Pancreas (tissue), 10 donors: Measurements from ENCODE around the gene LMO1. TPM values are rescaled to one million over a fixed set of nuclear protein-coding genes. Genes with fewer than 3 reads are reported as not detected.

Source experiments
- ATAC-seq, 4 donors: fragments of 200-7000 bp; cut with Tn5 transposase; one replicate each; pipeline versions ENCODE4 v1.8.0 to v1.9.1; 2020; ENCODE audit warnings: mild to moderate bottlenecking in 4 of 4, moderate library complexity in 4 of 4
- DNase-seq, 6 donors: peaks; one replicate each; pipeline ENCODE4 v3.0.0-alpha.2; 2020
- FAIRE-seq: peaks from 2 replicates; lab custom pipeline; 2012; peaks lifted over from hg19 to GRCh38; lab: Jason Lieb, UNC
- H3K27ac ChIP-seq, 4 donors: fragments of 200-600 bp; sonication (generic); 1 replicate in 3 of 4; 2 replicates in 1 of 4; pipeline versions ENCODE4 v1.5.0 to v1.8.0; 2020
- H3K27me3 ChIP-seq, 4 donors: fragments of 200-600 bp; one replicate each; pipeline ENCODE4 v1.8.0; 2021
- H3K36me3 ChIP-seq, 3 donors: fragments of 200-600 bp; sonication (generic) in 1 of 3; one replicate each; pipeline versions ENCODE4 v1.5.0 to v1.8.0; 2020 to 2021
- H3K4me1 ChIP-seq, 3 donors: fragments of 200-600 bp; one replicate each; pipeline ENCODE4 v1.8.0; 2021
- H3K4me3 ChIP-seq, 4 donors: fragments of 200-600 bp; sonication (generic) in 2 of 4; one replicate each; pipeline versions ENCODE4 v1.5.0 to v1.8.0; 2020 to 2021
- H3K9me3 ChIP-seq, 4 donors: fragments of 200-600 bp; one replicate each; pipeline ENCODE4 v1.8.0; 2021
- WGBS, 2 donors: extraction: QIAGEN DNeasy Blood & Tissue Kit; methylation state at CpG; one replicate each; pipeline ENCODE4 v1.1.7; 2013; 5-methylcytosine and 5-hydroxymethylcytosine counted together
- intact Hi-C, 3 donors: fragments of 100-400 bp; cut with DNase I; formaldehyde crosslinking; loops; one replicate each; pipeline versions ENCODE4 v1.11.1 to v1.14.2; 2022
- polyA plus RNA-seq, 2 donors: library from polyadenylated mRNA; stranded (reverse); fragments of 200-250 nt; gene quantifications; one replicate each; pipeline ENCODE4 v1.2.3, GENCODE V29; 2013
- total RNA-seq, 6 donors: library from RNA; stranded (reverse); fragmentation: NEBNext Ultra II Directional in 4 of 6; extraction: Animal tissue kit (Norgen Biotek cat#: 25700) in 4 of 6; gene quantifications; one replicate each; pipeline versions ENCODE4 v1.2.1 to v1.2.4, GENCODE V29; 2021 to 2023
- TF ChIP-seq, protein P1 (sequence below), 4 donors: fragments of 200-600 bp; sonication (generic) in 3 of 4; IDR thresholded peaks; one replicate each; pipeline versions ENCODE4 v1.5.0 to v1.8.0; 2021; ENCODE audit warnings: antibody characterized with exemption in 4 of 4
- donor health status: healthy with polysubstance abuse.
- donor health status: DM: no; HTN: no; CAD: no; lungs with moderate emphysema.
- donor health status: DM: no; HTN: no; CAD: no.
- donor health status: control.
- donor health status: control.
- donor health status: Bipolar disorder and iron deficiency.
- donor health status: DM: yes; HTN: yes; CAD: no.
- donor health status: DM: no; HTN: no; CAD: no.
- donor health status: DM: no; HTN: no; CAD: no.
- donor health status: DM: yes; HTN: yes; CAD: no.

The LMO1 gene
- total and polyA plus RNA-seq, 8 donors: 0.14 to 6.8 (median 0.61) TPM

DNA sequence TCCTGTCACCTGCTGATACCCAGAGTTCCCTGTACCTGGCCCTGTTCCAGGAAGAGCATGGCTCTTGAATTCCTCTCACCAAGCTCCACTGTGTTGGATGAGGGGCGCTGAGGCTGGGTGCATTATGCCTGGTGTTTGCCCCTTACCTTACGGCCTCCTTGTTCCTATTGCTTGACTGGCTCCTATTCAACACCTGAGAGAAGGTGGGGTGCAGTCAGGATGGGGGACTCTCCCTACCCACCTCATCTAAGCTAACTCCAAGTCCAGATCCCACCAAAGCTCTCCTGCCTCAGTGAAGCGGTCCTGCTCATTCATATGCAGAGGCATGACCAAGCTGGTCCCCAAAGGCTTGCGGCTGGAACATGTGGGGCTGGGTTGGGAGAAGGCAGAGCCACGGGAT is 59.1 kb downstream of the LMO1 start:
- H3K4me3 ChIP-seq: no peak overlapping the region
- no peak overlapping the region for H3K27ac ChIP-seq
- intact Hi-C loops: no loop called here
- ATAC-seq: no peak
- DNase-seq: no peak
- 51 to 57% methylated on average over 5 of the region's 5 CpGs for WGBS, 2 donors
- FAIRE-seq: no peak
- H3K4me1 ChIP-seq: peaks cover 0 to 6% (median 3%) of the 10 kb centered on the region in 3 donors
- H3K36me3 ChIP-seq: no peaks in the 10 kb centered on the region
- TF ChIP-seq, protein P1, sequence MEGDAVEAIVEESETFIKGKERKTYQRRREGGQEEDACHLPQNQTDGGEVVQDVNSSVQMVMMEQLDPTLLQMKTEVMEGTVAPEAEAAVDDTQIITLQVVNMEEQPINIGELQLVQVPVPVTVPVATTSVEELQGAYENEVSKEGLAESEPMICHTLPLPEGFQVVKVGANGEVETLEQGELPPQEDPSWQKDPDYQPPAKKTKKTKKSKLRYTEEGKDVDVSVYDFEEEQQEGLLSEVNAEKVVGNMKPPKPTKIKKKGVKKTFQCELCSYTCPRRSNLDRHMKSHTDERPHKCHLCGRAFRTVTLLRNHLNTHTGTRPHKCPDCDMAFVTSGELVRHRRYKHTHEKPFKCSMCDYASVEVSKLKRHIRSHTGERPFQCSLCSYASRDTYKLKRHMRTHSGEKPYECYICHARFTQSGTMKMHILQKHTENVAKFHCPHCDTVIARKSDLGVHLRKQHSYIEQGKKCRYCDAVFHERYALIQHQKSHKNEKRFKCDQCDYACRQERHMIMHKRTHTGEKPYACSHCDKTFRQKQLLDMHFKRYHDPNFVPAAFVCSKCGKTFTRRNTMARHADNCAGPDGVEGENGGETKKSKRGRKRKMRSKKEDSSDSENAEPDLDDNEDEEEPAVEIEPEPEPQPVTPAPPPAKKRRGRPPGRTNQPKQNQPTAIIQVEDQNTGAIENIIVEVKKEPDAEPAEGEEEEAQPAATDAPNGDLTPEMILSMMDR (IDR thresholded peaks at IDR 0.05): no peak
- H3K27me3 ChIP-seq: peaks cover 0 to 17% (median 2%) of the 10 kb centered on the region in 4 donors
- no peaks in the 10 kb centered on the region for H3K9me3 ChIP-seq

DNA sequence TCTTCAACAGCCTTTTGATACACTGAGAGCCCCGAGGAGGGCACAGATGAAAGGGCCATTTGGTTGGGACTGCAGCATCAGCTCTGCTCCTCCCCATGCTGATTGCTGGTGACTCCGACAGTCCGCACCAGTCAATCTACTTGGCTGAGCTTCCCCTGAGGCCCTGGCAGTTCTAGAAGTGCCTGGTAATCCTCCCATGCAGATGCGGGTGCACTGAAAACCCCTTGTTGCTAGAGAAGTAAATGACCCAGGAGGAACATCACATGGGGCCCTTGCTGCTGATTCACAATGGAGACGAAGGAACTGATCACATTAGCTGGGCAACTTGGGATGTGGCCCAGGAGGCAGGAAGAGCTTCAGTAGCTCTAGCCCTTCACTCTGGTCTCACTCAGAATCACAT is 59.7 kb downstream of the LMO1 start:
- WGBS, 2 donors: 70% methylated on average over 5 of the region's 5 CpGs
- TF ChIP-seq, protein P1 (IDR thresholded peaks at IDR 0.05): no peak
- peaks cover 0 to 6% (median 3%) of the 10 kb centered on the region in 3 donors for H3K4me1 ChIP-seq
- peaks cover 0 to 15% (median 2%) of the 10 kb centered on the region in 4 donors for H3K27me3 ChIP-seq
- no peaks in the 10 kb centered on the region for H3K36me3 ChIP-seq
- FAIRE-seq (no peak), ATAC-seq (no peak), DNase-seq (no peak)
- intact Hi-C loops: no loop called here
- no peak overlapping the region for H3K4me3 ChIP-seq
- H3K27ac ChIP-seq: no peak overlapping the region
- H3K9me3 ChIP-seq: no peaks in the 10 kb centered on the region

DNA sequence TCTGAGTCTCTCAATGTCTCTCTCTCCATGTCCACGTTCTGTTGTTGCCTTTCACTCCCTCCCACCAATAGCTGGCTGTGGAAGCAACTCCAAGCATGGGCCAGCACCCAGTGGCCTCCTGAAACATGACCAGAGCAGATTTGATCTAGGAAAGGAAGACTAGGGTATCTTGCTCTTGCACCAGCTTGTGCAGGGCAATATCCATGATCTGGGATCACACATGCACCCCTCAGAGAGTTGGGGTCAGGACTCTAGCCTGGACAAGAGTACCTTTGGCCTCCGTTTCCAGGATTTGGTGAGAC is 60.3 kb downstream of the LMO1 start:
- ATAC-seq (no peak), FAIRE-seq (no peak), DNase-seq (no peak)
- no peak overlapping the region for H3K4me3 ChIP-seq
- WGBS, 2 donors: 84 to 91% methylated on average over 2 of the region's 2 CpGs
- H3K36me3 ChIP-seq: no peaks in the 10 kb centered on the region
- intact Hi-C loops: no loop called here
- H3K9me3 ChIP-seq: no peaks in the 10 kb centered on the region
- TF ChIP-seq, protein P1 (IDR thresholded peaks at IDR 0.05): no peak
- H3K4me1 ChIP-seq: peaks cover 0 to 6% (median 3%) of the 10 kb centered on the region in 3 donors
- H3K27ac ChIP-seq: no peak overlapping the region
- peaks cover 0 to 9% (median 2%) of the 10 kb centered on the region in 4 donors for H3K27me3 ChIP-seq

DNA sequence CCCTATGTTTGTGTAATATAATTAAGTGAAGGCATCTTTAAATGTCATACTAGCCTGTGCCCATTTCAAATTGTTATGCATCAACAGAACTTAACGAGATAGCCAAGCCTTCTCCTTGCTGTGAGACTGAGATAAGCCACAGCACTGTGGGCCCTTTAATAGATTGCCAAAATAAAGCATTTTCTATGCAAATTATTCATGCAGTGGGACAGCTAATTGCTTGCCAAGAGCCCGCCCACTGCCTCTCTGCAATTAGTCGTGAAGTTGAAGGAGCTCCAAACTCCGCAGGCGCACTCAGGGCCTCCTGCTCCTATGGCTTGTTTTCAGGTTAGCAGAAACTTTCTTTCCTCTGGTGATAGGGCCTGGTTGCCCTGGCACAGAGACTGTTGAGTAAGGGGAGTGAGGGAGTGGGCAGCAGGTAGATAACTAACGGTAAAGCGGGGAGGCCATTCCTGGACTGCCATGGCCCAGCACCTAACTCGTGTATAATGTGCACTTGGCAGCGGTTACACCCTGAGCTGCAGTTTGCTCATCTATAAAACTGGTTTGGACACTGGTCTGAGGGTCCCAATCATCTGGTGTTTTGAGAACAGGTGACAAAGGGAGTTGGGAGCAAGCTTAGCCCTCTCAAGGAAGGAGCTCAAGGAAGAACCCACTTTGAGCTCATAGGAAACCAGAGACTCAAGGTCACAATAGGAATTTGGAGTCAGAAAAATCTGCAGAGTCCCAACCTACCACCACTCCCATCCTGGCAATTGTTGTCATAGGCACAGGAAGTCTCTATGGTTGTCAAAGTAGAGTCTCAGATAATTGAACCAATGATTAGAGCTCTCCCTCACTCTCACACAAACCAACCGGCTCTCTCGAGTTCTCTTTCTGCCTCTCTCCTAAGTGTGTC is 60.9 kb downstream of the LMO1 start:
- Histone ChIP-seq H3K27me3 (peaks cover 0 to 6% (median 2%) of the 10 kb centered on the region in 4 donors), H3K27ac (no peak overlapping the region), H3K4me1 (peaks cover 0 to 6% (median 3%) of the 10 kb centered on the region in 3 donors), H3K9me3 (no peaks in the 10 kb centered on the region), H3K36me3 (no peaks in the 10 kb centered on the region), H3K4me3 (no peak overlapping the region)
- intact Hi-C loops: no loop called here
- no peak for FAIRE-seq
- ATAC-seq: no peak
- TF ChIP-seq, protein P1 (IDR thresholded peaks at IDR 0.05): no peak
- 85 to 88% methylated on average over 11 of the region's 11 CpGs for WGBS, 2 donors
- no peak for DNase-seq
